Natural killer cell (primary cell): Measurements from ENCODE around the gene PICK1. TPM values are rescaled to one million over a fixed set of nuclear protein-coding genes. Genes with fewer than 3 reads are reported as not detected.

Experiments
- ATAC-seq, 3 donors: fragments of 150-1000 bp in 2 of 3; fragments of 200-7000 bp in 1 of 3; cut with Tn5 transposase; 1 replicate in 1 of 3; 2 replicates in 2 of 3; pipeline ENCODE4 v1.10.0; 2021; ENCODE audit warnings: mild to moderate bottlenecking in 2 of 3, moderate library complexity in 2 of 3
- DNase-seq, 2 donors: peaks; one replicate each; pipeline versions ENCODE4 v3.0.0 to v3.0.0-alpha.2; 2013 to 2021; ENCODE audit warnings: mixed read lengths in 1 of 2
- H3K27ac ChIP-seq: one replicate; pipeline ENCODE4 v1.5.1; 2013; ENCODE audit warnings: mild to moderate bottlenecking, low read length
- H3K27me3 ChIP-seq: one replicate; pipeline ENCODE4 v1.6.1; 2013; ENCODE audit warnings: low read length; ENCODE audit not compliant: control insufficient read depth, insufficient read depth
- H3K36me3 ChIP-seq: one replicate; pipeline ENCODE4 v1.6.1; 2013; ENCODE audit warnings: low read length; ENCODE audit not compliant: control insufficient read depth, insufficient read depth
- H3K4me1 ChIP-seq: one replicate; pipeline ENCODE4 v1.6.1; 2013; ENCODE audit warnings: low read length; ENCODE audit not compliant: control insufficient read depth, insufficient read depth
- H3K4me3 ChIP-seq: one replicate; pipeline ENCODE4 v1.5.1; 2013; ENCODE audit warnings: low read length
- H3K9me3 ChIP-seq: one replicate; pipeline ENCODE4 v1.6.1; 2013; ENCODE audit warnings: low read length; ENCODE audit not compliant: control insufficient read depth, insufficient read depth
- H3K27ac Mint-ChIP-seq, 2 donors: one replicate each; pipeline ENCODE4 v1.8.0; 2022; ENCODE audit warnings: mild to moderate bottlenecking in 2 of 2, mixed read lengths in 2 of 2, moderate library complexity in 1 of 2
- H3K27me3 Mint-ChIP-seq, 2 donors: one replicate each; pipeline ENCODE4 v1.8.0; 2022; ENCODE audit warnings: low read depth in 2 of 2, mixed read lengths in 2 of 2
- H3K36me3 Mint-ChIP-seq: one replicate; pipeline ENCODE4 v1.8.0; 2022; ENCODE audit warnings: mixed read lengths
- H3K4me1 Mint-ChIP-seq, 2 donors: one replicate each; pipeline ENCODE4 v1.8.0; 2022; ENCODE audit warnings: mixed read lengths in 2 of 2
- H3K4me3 Mint-ChIP-seq: one replicate; pipeline ENCODE4 v1.8.0; 2022; ENCODE audit warnings: mild to moderate bottlenecking, moderate library complexity, mixed read lengths
- H3K9me3 Mint-ChIP-seq, 2 donors: one replicate each; pipeline ENCODE4 v1.8.0; 2022; ENCODE audit warnings: mixed read lengths in 2 of 2
- CTCF ChIP-seq: fragments of 200-600 bp; IDR thresholded peaks from one replicate; pipeline ENCODE4 v1.8.0; 2022; ENCODE audit warnings: antibody characterized with exemption
- WGBS: methylation state at CpG from one replicate; pipeline ENCODE4 v1.1.7; 2013; ENCODE audit warnings: missing lambda C conversion rate; ENCODE audit not compliant: insufficient coverage; 5-methylcytosine and 5-hydroxymethylcytosine counted together
- intact Hi-C: fragments of 100-400 bp; cut with micrococcal nuclease; formaldehyde crosslinking; loops from one replicate; pipeline ENCODE4 v1.14.2; 2022
- total RNA-seq, 4 donors: library from RNA; stranded (reverse); fragments of 120-200 nt in 1 of 4; gene quantifications; one replicate each; pipeline versions ENCODE4 v1.2.3 to v1.2.4, GENCODE V29; 2013 to 2022

Gene PICK1
- total RNA-seq, 3 donors from 2014 or later (not counting 1 experiment from before 2014, with no cell fraction given), result 28.4 to 30.9 (median 29.9) TPM

- Histone ChIP-seq H3K27ac (no peak overlapping the region), H3K4me3 (no peak overlapping the region), H3K27me3 (peaks cover 18% of the 10 kb centered on the region), H3K36me3 (no peaks in the 10 kb centered on the region), H3K9me3 (no peaks in the 10 kb centered on the region), H3K4me1 (peaks cover 19% of the 10 kb centered on the region)
- ATAC-seq (peak; percentile 43 to 73 (median 64)), DNase-seq (no peak)
- no peak for TF ChIP-seq CTCF
- H3K27ac Mint-ChIP-seq, result no peak overlapping the region
- 9% methylated on average over 110 of the region's 110 CpGs for WGBS
- H3K4me1 Mint-ChIP-seq, result peaks cover 0 to 15% of the 10 kb centered on the region in 2 donors
- H3K9me3 Mint-ChIP-seq, result no peaks in the 10 kb centered on the region
- no peaks in the 10 kb centered on the region for H3K27me3 Mint-ChIP-seq
- H3K36me3 Mint-ChIP-seq, result no peaks in the 10 kb centered on the region
- intact Hi-C loops, result no loop called here
- H3K4me3 Mint-ChIP-seq, result peak overlapping the region; percentile 50
Observed at GRCh38 chr22:38080850-38081635, 23.8 kb downstream of the PICK1 start.

- no peak overlapping the region for H3K27ac ChIP-seq
- H3K27me3 Mint-ChIP-seq, result no peaks in the 10 kb centered on the region
- WGBS, result 12% methylated on average over 17 of the region's 17 CpGs
- H3K9me3 ChIP-seq, result no peaks in the 10 kb centered on the region
- intact Hi-C loops, result no loop called here
- peak overlapping the region; percentile 42 for H3K4me3 Mint-ChIP-seq
- no peaks in the 10 kb centered on the region for H3K9me3 Mint-ChIP-seq
- TF ChIP-seq CTCF, result no peak
- peak in 2 of 3 donors; percentile 4 to 16 for ATAC-seq
- peaks cover 18% of the 10 kb centered on the region for H3K27me3 ChIP-seq
- H3K36me3 ChIP-seq, result no peaks in the 10 kb centered on the region
- peaks cover 0 to 15% of the 10 kb centered on the region in 2 donors for H3K4me1 Mint-ChIP-seq
- H3K4me3 ChIP-seq, result no peak overlapping the region
- no peaks in the 10 kb centered on the region for H3K36me3 Mint-ChIP-seq
- no peak overlapping the region for H3K27ac Mint-ChIP-seq
- DNase-seq, result no peak
- peaks cover 19% of the 10 kb centered on the region for H3K4me1 ChIP-seq
Observed at GRCh38 chr22:38081636-38081940, 24.4 kb downstream of the PICK1 start.

GRCh38 chr22:38081941-38082828, 25.0 kb downstream of the PICK1 start:
- no peaks in the 10 kb centered on the region for H3K36me3 Mint-ChIP-seq
- 10% methylated on average over 50 of the region's 52 CpGs for WGBS
- no peaks in the 10 kb centered on the region for H3K27me3 Mint-ChIP-seq
- DNase-seq (no peak), ATAC-seq (peak in 2 of 3 donors; percentile 58 to 62)
- peak overlapping the region; percentile 42 for H3K4me3 Mint-ChIP-seq
- intact Hi-C loops, result no loop called here
- no peaks in the 10 kb centered on the region for H3K9me3 ChIP-seq
- no peaks in the 10 kb centered on the region for H3K36me3 ChIP-seq
- H3K4me3 ChIP-seq, result no peak overlapping the region
- H3K4me1 Mint-ChIP-seq, result peaks cover 0 to 15% of the 10 kb centered on the region in 2 donors
- H3K27ac ChIP-seq, result no peak overlapping the region
- no peak overlapping the region for H3K27ac Mint-ChIP-seq
- no peaks in the 10 kb centered on the region for H3K9me3 Mint-ChIP-seq
- peaks cover 18% of the 10 kb centered on the region for H3K27me3 ChIP-seq
- peaks cover 19% of the 10 kb centered on the region for H3K4me1 ChIP-seq
- TF ChIP-seq CTCF, result no peak
